Spleen (tissue), 11 donors: Measurements from ENCODE around the gene SPATS2L. TPM values are rescaled to one million over a fixed set of nuclear protein-coding genes. Genes with fewer than 3 reads are reported as not detected.

Source experiments
- DNase-seq: peaks from one replicate; pipeline ENCODE4 v3.0.0-alpha.2; 2020
- H3K27ac ChIP-seq, 8 donors: fragments of 200-600 bp; sonication (generic) in 7 of 8; 1 replicate in 4 of 8; 2 replicates in 4 of 8; pipeline versions ENCODE4 v1.5.0 to v1.8.0; 2016 to 2021; ENCODE audit warnings: inconsistent platforms in 4 of 8, mild to moderate bottlenecking in 4 of 8, moderate library complexity in 1 of 8
- H3K27me3 ChIP-seq, 7 donors: fragments of 200-600 bp; sonication (generic) in 6 of 7; replicated peaks in 1 of 7; 1 replicate in 4 of 7; 2 replicates in 3 of 7; pipeline versions ENCODE4 v1.5.0 to v1.8.0; 2016 to 2021; ENCODE audit warnings: inconsistent platforms in 3 of 7, mild to moderate bottlenecking in 1 of 7
- H3K36me3 ChIP-seq, 6 donors: fragments of 200-600 bp; sonication (generic) in 5 of 6; 1 replicate in 4 of 6; 2 replicates in 2 of 6; pipeline versions ENCODE4 v1.5.0 to v1.8.0; 2016 to 2021; ENCODE audit warnings: inconsistent platforms in 2 of 6
- H3K4me1 ChIP-seq, 6 donors: fragments of 200-600 bp; sonication (generic) in 5 of 6; 1 replicate in 3 of 6; 2 replicates in 3 of 6; pipeline versions ENCODE4 v1.5.0 to v1.8.0; 2016 to 2021; ENCODE audit warnings: inconsistent platforms in 3 of 6
- H3K4me3 ChIP-seq, 8 donors: fragments of 200-600 bp; sonication (generic) in 7 of 8; 1 replicate in 4 of 8; 2 replicates in 4 of 8; pipeline versions ENCODE4 v1.5.0 to v1.8.0; 2016 to 2021; ENCODE audit warnings: inconsistent platforms in 4 of 8, mild to moderate bottlenecking in 4 of 8, moderate library complexity in 2 of 8
- H3K9me3 ChIP-seq, 8 donors: fragments of 200-600 bp; sonication (generic) in 7 of 8; 1 replicate in 4 of 8; 2 replicates in 4 of 8; pipeline versions ENCODE4 v1.5.0 to v1.8.0; 2016 to 2021; ENCODE audit warnings: inconsistent platforms in 4 of 8
- CTCF ChIP-seq, 11 experiments: fragments of 200-600 bp in 7 of 11; fragments of 450-650 bp in 4 of 11; sonication (generic) in 4 of 11; IDR thresholded peaks in 8 of 11; conservative IDR thresholded peaks in 3 of 11; 1 replicate in 7 of 11; 2 replicates in 4 of 11; pipeline versions ENCODE4 v1.4.0 to v1.8.0; 2016 to 2021; ENCODE audit warnings: antibody characterized with exemption in 11 of 11, inconsistent platforms in 4 of 11, mild to moderate bottlenecking in 1 of 11
- POLR2A ChIP-seq, 3 donors: fragments of 450-650 bp; IDR thresholded peaks; one replicate each; pipeline ENCODE4 v1.5.1; 2017; ENCODE audit warnings: antibody characterized with exemption in 3 of 3, mild to moderate bottlenecking in 1 of 3
- POLR2AphosphoS5 ChIP-seq, 3 donors: sonication (generic); formaldehyde crosslinking; IDR thresholded peaks; one replicate each; pipeline ENCODE4 v1.5.1; 2017; ENCODE audit warnings: antibody characterized with exemption in 3 of 3
- WGBS, 5 donors: extraction: QIAGEN DNeasy Blood & Tissue Kit in 3 of 5; methylation state at CpG; one replicate each; pipeline versions ENCODE4 v1.1.5 to v1.1.7; 2013 to 2018; 5-methylcytosine and 5-hydroxymethylcytosine counted together
- intact Hi-C: fragments of 100-400 bp; cut with DNase I; formaldehyde crosslinking; loops from one replicate; pipeline ENCODE4 v1.15.0; 2023; ENCODE audit warnings: low total_unique reads
- polyA plus RNA-seq, 3 donors: library from polyadenylated mRNA; stranded (reverse); fragments of 200-250 nt; gene quantifications; one replicate each; pipeline ENCODE4 v1.2.1, GENCODE V29; 2013
- total RNA-seq, 7 donors: library from RNA; depleted of rRNA in 3 of 7; stranded (reverse); fragments of >200 nt in 3 of 7; fragmentation: NEBNext Ultra II Directional in 4 of 7; extraction: Animal tissue kit (Norgen Biotek cat#: 25700) in 4 of 7; gene quantifications; one replicate each; pipeline versions ENCODE4 v1.1.0 to v1.2.1, GENCODE V29; 2016 to 2021
- donor health status: healthy with polysubstance abuse.
- donor health status: DM: no; HTN: no; CAD: no; lungs with moderate emphysema.
- donor health status: DM: no; HTN: no; CAD: no.
- donor health status: Bipolar disorder and iron deficiency.
- donor health status: healthy.
- donor health status: DM: no; HTN: no; CAD: no.
- donor health status: DM: yes; HTN: yes; CAD: no.

SPATS2L gene
- total and polyA plus RNA-seq, 10 donors = 9.5 to 84.7 (median 57.2) TPM

- Histone ChIP-seq H3K27ac (no peak overlapping the region), H3K27me3 (peaks cover 0 to 28% (median 5%) of the 10 kb centered on the region in 7 donors), H3K9me3 (no peaks in the 10 kb centered on the region), H3K4me3 (no peak overlapping the region), H3K4me1 (peaks cover under 1 to 27% (median 16%) of the 10 kb centered on the region in 6 donors), H3K36me3 (no peaks in the 10 kb centered on the region)
- WGBS, 5 donors = 77 to 91% (median 82%) methylated on average over 9 of the region's 9 CpGs
- intact Hi-C loops = loop anchor here (10.0 kb wide), 1 partner anchor 318 kb away; no protein-coding TSS in a partner anchor
- TF ChIP-seq POLR2A (IDR thresholded peaks at IDR 0.05) = no peak
- no peak for TF ChIP-seq CTCF (IDR thresholded peaks at IDR 0.05 in 8 of 11, conservative IDR thresholded peaks at IDR 0.05 in 3 of 11)
- TF ChIP-seq POLR2AphosphoS5 (IDR thresholded peaks at IDR 0.05) = no peak
- no peak for DNase-seq
These were observed 3.4 kb upstream of the SPATS2L start for GRCh38 chr2:200302940-200303727.

GRCh38 chr2:200305797-200306195 lies 697 bp upstream of the SPATS2L start:
- no peak for TF ChIP-seq POLR2AphosphoS5 (IDR thresholded peaks at IDR 0.05)
- TF ChIP-seq CTCF (IDR thresholded peaks at IDR 0.05 in 8 of 11, conservative IDR thresholded peaks at IDR 0.05 in 3 of 11) = peak in 1 of 11 experiments; percentile 8
- TF ChIP-seq POLR2A (IDR thresholded peaks at IDR 0.05) = no peak
- DNase-seq = peak; percentile 80
- H3K36me3 ChIP-seq = no peaks in the 10 kb centered on the region
- peak overlapping the region; percentile 67 to 92 (median 78) for H3K4me3 ChIP-seq
- H3K27ac ChIP-seq = peak overlapping the region in 7 of 8 donors; percentile 83 to 90 (median 86)
- peaks cover 0 to 28% (median 5%) of the 10 kb centered on the region in 7 donors for H3K27me3 ChIP-seq
- intact Hi-C loops = loop anchor here (10.0 kb wide), 1 partner anchor 321 kb away; no protein-coding TSS in a partner anchor
- H3K9me3 ChIP-seq = no peaks in the 10 kb centered on the region
- WGBS, 5 donors = 1 to 5% (median 2%) methylated on average over 14 of the region's 14 CpGs
- peaks cover 4 to 39% (median 22%) of the 10 kb centered on the region in 6 donors for H3K4me1 ChIP-seq

GRCh38 chr2:200306931-200307723 lies 634 bp downstream of the SPATS2L start:
- WGBS, 5 donors = 0 to 2% (median 1%) methylated on average over 24 to 120 of the region's 120 CpGs
- peaks cover 0 to 28% (median 5%) of the 10 kb centered on the region in 7 donors for H3K27me3 ChIP-seq
- peak overlapping the region; percentile 67 to 92 (median 78) for H3K4me3 ChIP-seq
- H3K36me3 ChIP-seq = no peaks in the 10 kb centered on the region
- peaks cover 4 to 46% (median 22%) of the 10 kb centered on the region in 6 donors for H3K4me1 ChIP-seq
- intact Hi-C loops = loop anchor here (10.0 kb wide), 1 partner anchor 322 kb away; no protein-coding TSS in a partner anchor
- peak; percentile 4 to 37 (median 23) for TF ChIP-seq POLR2AphosphoS5 (IDR thresholded peaks at IDR 0.05)
- no peak for TF ChIP-seq CTCF (IDR thresholded peaks at IDR 0.05 in 8 of 11, conservative IDR thresholded peaks at IDR 0.05 in 3 of 11)
- peak in 1 of 3 donors; percentile 3 for TF ChIP-seq POLR2A (IDR thresholded peaks at IDR 0.05)
- no peaks in the 10 kb centered on the region for H3K9me3 ChIP-seq
- DNase-seq = peak; percentile 83
- peak overlapping the region; percentile 77 to 90 (median 86) for H3K27ac ChIP-seq
